ENCODE measurements around the gene DDX6.

The DDX6 gene

DNA sequence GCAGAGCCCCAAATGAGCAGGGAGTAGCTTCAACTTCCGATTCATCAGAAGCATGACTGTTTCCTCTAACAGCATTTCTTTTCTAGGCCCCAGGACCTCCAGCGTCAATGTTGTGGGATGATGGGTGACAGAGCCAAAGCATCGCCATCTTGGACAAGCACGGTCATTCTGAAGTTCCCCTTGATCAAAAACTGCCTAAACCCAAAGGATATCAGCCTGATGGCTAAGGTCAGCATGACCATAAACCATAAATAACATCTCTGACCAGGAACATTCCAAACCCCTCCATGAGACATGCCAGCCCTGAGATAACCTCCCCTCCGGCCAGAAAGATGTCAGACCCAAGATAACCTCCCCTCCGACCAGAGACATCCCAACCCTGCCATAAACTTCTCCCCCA is 82.7 kb downstream of the DDX6 start:
- H3K4me1 ChIP-seq (ENCODE audit: control insufficient read depth, low read length): peaks cover 19% of the 10 kb centered on the region
- no peak overlapping the region for H3K27ac ChIP-seq (ENCODE audit: low read depth, low read length)
- H3K79me2 ChIP-seq (ENCODE audit: control insufficient read depth, low read length): no peaks in the 10 kb centered on the region
- H3K4me3 ChIP-seq (ENCODE audit: low read length): no peak overlapping the region
- H3K36me3 ChIP-seq (ENCODE audit: control insufficient read depth, low read length): no peaks in the 10 kb centered on the region
- H3K4me2 ChIP-seq (ENCODE audit: low read length): no peak overlapping the region
- no peaks in the 10 kb centered on the region for H3K9me3 ChIP-seq (ENCODE audit: control insufficient read depth, insufficient read depth, low read length)
- no peaks in the 10 kb centered on the region for H3F3A ChIP-seq (ENCODE audit: control insufficient read depth, insufficient read depth)
- no peaks in the 10 kb centered on the region for H4K20me1 ChIP-seq (ENCODE audit: control insufficient read depth, insufficient read depth, low read depth, low read length)
- peaks cover 9% of the 10 kb centered on the region for H3K27me3 ChIP-seq (ENCODE audit: control insufficient read depth, low read length)
- H3K9me2 ChIP-seq (replicated peaks; ENCODE audit: control insufficient read depth, low read length): no peaks in the 10 kb centered on the region
- no peak for TF ChIP-seq EZH2phosphoT487 (IDR thresholded peaks at IDR 0.05; ENCODE audit: borderline replicate concordance, low read length)
- TF ChIP-seq, protein P1, sequence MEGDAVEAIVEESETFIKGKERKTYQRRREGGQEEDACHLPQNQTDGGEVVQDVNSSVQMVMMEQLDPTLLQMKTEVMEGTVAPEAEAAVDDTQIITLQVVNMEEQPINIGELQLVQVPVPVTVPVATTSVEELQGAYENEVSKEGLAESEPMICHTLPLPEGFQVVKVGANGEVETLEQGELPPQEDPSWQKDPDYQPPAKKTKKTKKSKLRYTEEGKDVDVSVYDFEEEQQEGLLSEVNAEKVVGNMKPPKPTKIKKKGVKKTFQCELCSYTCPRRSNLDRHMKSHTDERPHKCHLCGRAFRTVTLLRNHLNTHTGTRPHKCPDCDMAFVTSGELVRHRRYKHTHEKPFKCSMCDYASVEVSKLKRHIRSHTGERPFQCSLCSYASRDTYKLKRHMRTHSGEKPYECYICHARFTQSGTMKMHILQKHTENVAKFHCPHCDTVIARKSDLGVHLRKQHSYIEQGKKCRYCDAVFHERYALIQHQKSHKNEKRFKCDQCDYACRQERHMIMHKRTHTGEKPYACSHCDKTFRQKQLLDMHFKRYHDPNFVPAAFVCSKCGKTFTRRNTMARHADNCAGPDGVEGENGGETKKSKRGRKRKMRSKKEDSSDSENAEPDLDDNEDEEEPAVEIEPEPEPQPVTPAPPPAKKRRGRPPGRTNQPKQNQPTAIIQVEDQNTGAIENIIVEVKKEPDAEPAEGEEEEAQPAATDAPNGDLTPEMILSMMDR (IDR thresholded peaks at IDR 0.05; ENCODE audit: low read depth, low read length, poor library complexity, severe bottlenecking): no peak

DNA sequence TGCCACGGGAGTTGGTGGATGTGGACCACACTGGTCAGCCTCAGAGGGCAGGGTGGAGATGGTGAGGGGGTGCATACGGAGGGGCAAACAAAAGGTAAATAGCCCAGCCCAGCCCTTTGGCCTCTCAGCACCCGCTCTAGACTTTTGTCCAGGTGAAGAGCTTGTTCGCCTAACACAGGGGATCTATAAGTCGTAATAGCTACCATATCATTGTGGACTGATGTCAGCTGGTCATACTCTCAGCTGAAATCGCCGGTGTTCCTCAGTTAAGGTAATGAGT is 84.5 kb downstream of the DDX6 start:
- Histone ChIP-seq H3K9me3 (ENCODE audit: control insufficient read depth, insufficient read depth, low read length) (no peaks in the 10 kb centered on the region), H3K27ac (ENCODE audit: low read depth, low read length) (no peak overlapping the region)

DNA sequence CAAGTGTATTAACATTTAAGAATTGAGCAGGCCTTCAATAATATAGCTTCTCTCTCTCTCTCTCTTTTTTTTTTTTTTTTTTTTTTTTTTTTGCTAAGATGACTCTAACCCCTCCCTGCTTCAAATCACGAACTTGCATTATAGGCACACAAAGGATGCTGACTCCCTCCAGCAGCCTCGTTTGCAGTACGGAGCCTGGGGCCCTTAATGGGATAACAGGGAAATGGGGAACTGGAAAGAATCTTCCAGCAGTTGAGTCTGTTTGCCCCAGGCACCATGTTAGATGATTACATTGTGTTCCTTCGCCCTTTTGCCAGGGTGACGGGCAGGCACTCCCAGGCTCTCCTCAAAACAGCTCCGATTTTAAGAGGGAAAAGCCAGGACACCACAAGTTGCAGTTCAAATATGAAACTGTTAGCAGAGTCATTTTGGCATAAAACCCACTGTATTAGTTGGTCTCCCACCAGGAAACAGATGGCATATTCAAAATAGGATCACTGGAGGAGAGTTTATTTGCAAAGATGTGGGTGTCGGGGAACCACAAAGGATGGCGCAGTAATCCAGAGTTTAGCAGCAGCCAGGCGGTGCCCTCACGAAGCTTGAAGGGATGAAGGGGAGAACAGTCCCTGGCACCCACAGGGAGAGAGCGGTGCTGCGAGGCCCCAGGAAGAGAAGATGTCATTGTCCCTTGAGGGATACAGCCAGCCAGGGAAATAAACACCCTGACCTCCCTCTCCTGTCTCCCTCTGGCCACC is 85.0 kb downstream of the DDX6 start:
- no peak overlapping the region for H3K4me3 ChIP-seq (ENCODE audit: low read length)
- H3F3A ChIP-seq (ENCODE audit: control insufficient read depth, insufficient read depth): no peaks in the 10 kb centered on the region
- no peak for TF ChIP-seq EZH2phosphoT487 (IDR thresholded peaks at IDR 0.05; ENCODE audit: borderline replicate concordance, low read length)
- TF ChIP-seq, protein P1 (IDR thresholded peaks at IDR 0.05; ENCODE audit: low read depth, low read length, poor library complexity, severe bottlenecking): no peak
- no peaks in the 10 kb centered on the region for H4K20me1 ChIP-seq (ENCODE audit: control insufficient read depth, insufficient read depth, low read depth, low read length)
- no peaks in the 10 kb centered on the region for H3K9me2 ChIP-seq (replicated peaks; ENCODE audit: control insufficient read depth, low read length)
- peaks cover 19% of the 10 kb centered on the region for H3K4me1 ChIP-seq (ENCODE audit: control insufficient read depth, low read length)
- peaks cover 5% of the 10 kb centered on the region for H3K27me3 ChIP-seq (ENCODE audit: control insufficient read depth, low read length)
- H3K27ac ChIP-seq (ENCODE audit: low read depth, low read length): no peak overlapping the region
- no peaks in the 10 kb centered on the region for H3K79me2 ChIP-seq (ENCODE audit: control insufficient read depth, low read length)
- 0 out of 2 replicates have a peak overlapping the region, but pooled peaks have one; percentile 39 for H3K4me2 ChIP-seq (ENCODE audit: low read length)
- no peaks in the 10 kb centered on the region for H3K36me3 ChIP-seq (ENCODE audit: control insufficient read depth, low read length)
- H3K9me3 ChIP-seq (ENCODE audit: control insufficient read depth, insufficient read depth, low read length): no peaks in the 10 kb centered on the region

More for the DNA sequence above, 84.5 kb downstream of the DDX6 start:
- H3K27me3 ChIP-seq (ENCODE audit: control insufficient read depth, low read length): peaks cover 9% of the 10 kb centered on the region
- peaks cover 19% of the 10 kb centered on the region for H3K4me1 ChIP-seq (ENCODE audit: control insufficient read depth, low read length)
- no peak for TF ChIP-seq EZH2phosphoT487 (IDR thresholded peaks at IDR 0.05; ENCODE audit: borderline replicate concordance, low read length)
- TF ChIP-seq, protein P1 (IDR thresholded peaks at IDR 0.05; ENCODE audit: low read depth, low read length, poor library complexity, severe bottlenecking): no peak
- H3K4me3 ChIP-seq (ENCODE audit: low read length): no peak overlapping the region
- H3K36me3 ChIP-seq (ENCODE audit: control insufficient read depth, low read length): no peaks in the 10 kb centered on the region
- H3K4me2 ChIP-seq (ENCODE audit: low read length): no peak overlapping the region
- H3F3A ChIP-seq (ENCODE audit: control insufficient read depth, insufficient read depth): no peaks in the 10 kb centered on the region
- no peaks in the 10 kb centered on the region for H4K20me1 ChIP-seq (ENCODE audit: control insufficient read depth, insufficient read depth, low read depth, low read length)
- no peaks in the 10 kb centered on the region for H3K9me2 ChIP-seq (replicated peaks; ENCODE audit: control insufficient read depth, low read length)
- no peaks in the 10 kb centered on the region for H3K79me2 ChIP-seq (ENCODE audit: control insufficient read depth, low read length)
